ENCODE data around the gene HTT-AS.
"Not testable (repeated sequence)": the region's sequence is repeated elsewhere in the genome, so short reads cannot be mapped to it uniquely, and the experiment has no call there.

The HTT-AS gene

GRCh38 chr4:3051141-3051897 is 23.0 kb downstream of the HTT-AS start:
- DNase-seq (ENCODE audit: low read depth), result not testable (repeated sequence)

GRCh38 chr4:3047464-3048286 is 26.7 kb downstream of the HTT-AS start:
- DNase-seq (ENCODE audit: low read depth), result peak; percentile 61

DNA sequence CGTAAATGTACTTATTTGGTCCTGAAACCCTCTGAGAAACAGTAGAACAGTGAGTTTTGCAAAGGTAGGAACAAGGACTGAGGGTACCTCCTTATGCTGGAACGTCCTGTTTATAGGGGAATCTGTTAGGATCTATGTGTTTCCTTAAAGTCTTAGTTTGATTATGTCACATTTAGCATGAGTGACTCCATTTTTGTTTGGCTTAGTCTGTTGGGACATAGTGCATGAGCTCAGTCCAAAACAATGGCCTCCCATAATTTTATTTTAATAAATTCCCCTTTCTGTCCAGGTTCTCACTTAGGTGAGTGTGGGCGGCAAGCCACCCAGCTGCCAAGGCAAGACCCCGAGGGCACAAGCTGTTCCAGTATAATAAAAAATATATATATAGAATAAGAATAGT is 27.7 kb downstream of the HTT-AS start:
- DNase-seq (ENCODE audit: low read depth), result no peak

DNA sequence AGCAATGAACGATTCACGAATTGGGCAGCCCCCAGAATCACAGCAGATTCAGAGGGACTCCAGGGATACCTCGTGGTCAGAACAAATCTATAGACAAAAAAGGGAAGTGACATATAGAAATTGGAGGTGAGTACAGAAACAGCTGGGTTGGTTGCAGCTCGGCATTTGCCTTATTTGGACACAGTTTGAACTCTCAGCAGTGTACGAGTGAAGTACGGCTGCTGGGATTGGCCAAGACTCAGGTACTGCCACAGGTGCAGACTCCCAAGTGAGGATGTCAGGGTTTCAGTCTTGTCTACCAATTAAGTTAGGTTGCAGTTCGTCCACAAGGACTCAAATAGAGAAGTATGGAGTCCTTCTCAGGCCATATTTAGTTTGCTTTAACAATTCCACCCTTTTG is 28.2 kb downstream of the HTT-AS start:
- DNase-seq (ENCODE audit: low read depth), result no peak

GRCh38 chr4:3044870-3045819 is 29.2 kb downstream of the HTT-AS start:
- peak; percentile 71 for DNase-seq (ENCODE audit: low read depth)

DNA sequence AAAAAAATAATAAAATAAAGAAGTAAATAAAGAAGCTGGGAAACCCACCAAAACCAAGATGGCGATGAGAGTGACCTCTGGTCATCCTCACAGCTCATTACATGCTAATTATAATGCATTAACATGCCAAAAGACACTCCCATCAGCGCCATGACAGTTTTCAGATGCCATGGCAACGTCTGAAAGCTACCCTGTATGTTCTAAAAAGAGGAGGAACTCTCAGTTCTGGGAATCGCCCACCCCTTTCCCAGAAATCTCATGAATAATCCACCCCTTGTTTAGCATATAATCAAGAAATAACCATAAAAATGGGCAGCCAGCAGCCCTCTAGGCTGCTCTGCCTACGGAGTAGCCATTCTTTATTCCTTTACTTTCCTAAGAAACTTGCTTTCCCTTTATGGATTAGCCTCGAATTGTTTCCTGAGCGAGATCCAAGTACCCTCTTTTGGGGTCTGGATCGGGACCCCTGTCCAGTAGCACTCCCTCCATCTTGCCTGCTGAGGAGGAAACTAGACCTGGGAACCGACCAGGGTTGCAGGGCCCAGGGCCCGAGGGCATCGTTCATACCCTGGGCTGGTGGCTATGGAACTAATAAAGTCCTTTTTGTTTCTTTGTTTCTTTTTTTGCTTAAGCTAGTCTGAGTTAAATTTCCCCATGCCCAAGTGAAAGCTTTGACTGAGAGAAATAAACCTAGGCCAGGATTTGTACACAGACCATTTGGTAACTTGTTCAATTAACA is 30.9 kb downstream of the HTT-AS start:
- no peak for DNase-seq (ENCODE audit: low read depth)

DNA sequence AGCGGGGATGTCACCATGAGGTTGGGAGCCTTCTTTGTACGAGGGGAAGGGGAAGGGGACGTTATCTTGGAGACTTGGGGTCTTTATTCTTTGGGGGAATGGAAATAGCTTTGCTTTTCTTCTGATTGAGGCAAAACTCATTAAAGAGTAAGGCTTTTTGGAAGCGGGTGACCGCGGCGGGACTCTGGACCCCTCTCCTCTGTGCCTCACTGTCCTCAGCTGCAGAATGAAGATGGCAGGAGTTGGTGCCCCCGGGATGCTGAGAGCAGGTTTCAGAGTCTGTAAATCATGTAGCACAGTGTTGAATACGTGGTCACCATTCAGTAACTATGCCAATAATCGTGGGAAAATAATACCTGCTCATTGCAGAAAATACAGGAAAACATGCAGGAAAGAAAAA is 32.1 kb downstream of the HTT-AS start:
- DNase-seq (ENCODE audit: low read depth), result no peak

GRCh38 chr4:3041192-3042142 is 32.9 kb downstream of the HTT-AS start:
- peak; percentile 76 for DNase-seq (ENCODE audit: low read depth)

GRCh38 chr4:3040452-3041191 is 33.7 kb downstream of the HTT-AS start:
- no peak for DNase-seq (ENCODE audit: low read depth)

DNA sequence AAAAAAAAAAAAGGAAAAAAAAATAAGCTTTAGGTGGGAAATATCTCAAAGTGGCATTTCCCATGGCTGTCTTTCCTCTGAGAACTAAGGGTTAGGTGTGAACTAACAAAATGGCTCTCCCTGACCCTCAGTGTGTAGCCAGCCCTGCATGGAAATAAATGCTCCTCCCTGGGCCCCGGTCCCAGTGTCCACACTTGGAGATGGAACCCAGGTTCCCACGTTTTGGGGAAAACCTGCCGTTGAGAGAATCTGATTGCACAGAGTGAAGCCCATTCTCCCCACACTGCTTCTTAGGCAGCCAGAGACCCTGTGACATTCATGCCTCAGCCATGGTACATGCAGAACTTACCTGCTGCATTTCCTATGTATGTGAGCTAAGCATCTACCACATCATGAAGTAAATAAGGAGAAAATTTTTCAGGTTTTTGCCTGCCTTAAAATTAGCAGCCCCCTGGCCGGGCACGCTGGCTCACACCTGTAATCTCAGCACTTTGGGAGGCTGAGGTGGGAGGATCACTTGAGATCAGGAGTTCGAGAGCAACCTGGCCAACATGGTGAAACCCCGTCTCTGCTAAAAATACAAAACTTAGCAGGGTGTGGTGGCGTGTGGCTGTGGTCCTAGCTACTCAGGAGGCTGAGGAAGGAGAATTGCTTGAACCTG is 34.5 kb downstream of the HTT-AS start:
- no peak for DNase-seq (ENCODE audit: low read depth)

GRCh38 chr4:3037957-3038461 is 36.3 kb downstream of the HTT-AS start:
- no peak for DNase-seq (ENCODE audit: low read depth)

- no peak for DNase-seq (ENCODE audit: low read depth)
Measured at GRCh38 chr4:3036131-3036952, 38.0 kb downstream of the HTT-AS start.

GRCh38 chr4:3035674-3036073 is 38.7 kb downstream of the HTT-AS start:
- DNase-seq (ENCODE audit: low read depth), result no peak

DNA sequence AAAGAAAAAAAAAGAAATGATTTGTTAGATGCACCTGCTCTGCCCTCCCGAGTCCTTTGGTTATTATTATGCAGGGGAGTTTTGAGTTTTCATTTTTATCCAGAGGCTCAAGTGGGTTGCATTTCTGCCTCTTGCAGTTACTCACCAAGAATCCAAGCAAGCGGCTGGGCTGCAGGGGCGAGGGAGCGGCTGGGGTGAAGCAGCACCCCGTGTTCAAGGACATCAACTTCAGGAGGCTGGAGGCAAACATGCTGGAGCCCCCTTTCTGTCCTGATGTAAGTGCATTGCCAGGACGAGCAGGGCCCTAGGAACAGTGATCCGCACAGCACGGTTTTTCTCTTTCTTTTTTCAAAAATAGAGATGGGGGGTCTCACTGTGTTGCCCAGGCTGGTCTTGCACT is 39.1 kb downstream of the HTT-AS start:
- DNase-seq (ENCODE audit: low read depth), result no peak

DNA sequence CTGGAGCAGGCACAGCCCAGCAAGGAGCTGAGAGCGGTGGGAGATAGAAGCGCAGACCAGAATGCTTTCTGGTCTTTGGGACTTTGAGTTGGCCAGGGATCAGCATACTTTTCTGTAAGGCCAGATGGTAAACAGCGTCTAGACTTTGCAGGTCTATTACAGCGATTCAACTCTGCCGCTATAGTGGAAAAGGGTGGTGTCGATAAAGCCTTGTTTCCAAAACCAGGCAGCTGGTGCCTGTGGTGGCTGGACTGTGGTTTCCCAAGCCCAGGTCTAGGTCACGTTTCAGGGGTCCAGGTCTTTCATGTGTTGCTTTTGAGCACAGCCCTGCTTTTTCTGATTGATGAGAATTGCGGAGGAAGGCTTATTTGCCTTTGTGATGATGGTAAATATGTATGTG is 40.1 kb downstream of the HTT-AS start:
- no peak for DNase-seq (ENCODE audit: low read depth)

DNA sequence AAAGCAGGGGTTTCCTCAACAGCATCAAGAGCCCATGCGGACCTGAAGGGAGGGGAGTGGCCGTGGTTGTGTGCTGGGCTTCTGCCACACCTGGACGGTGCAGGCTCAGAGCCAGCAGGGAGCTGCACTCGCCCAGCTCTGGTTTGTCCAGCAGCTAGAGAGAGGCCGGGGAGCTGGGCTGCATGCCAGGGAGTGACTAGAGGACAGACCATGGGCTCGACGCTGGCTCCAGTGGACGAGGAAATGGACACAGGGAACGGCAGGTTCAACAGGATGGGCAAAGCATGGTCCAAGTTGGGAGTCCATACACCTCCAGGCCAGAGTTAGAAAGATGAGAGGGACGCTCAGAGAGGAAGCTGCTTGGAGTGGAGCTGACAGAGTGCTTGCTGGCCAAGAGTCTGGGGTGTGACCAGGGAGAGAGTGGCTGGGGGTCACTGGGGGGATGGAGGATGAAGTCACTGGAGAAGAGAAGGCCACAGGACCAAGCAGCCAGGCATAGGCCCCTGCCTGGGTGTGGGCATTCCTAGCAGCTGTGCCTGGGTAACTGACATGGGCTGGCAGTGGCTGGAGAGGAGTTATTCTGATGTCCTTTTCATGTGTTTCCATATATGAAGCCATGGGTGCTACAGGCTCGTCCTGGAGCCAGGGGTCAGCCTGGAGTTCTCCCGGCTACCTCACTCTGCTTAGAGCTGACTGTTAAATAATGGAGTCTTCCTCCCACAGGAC is 42.8 kb downstream of the HTT-AS start:
- DNase-seq (ENCODE audit: low read depth), result no peak

All from ELR (cell line).